ENCODE data around the gene PPP4R3A.

DNA sequence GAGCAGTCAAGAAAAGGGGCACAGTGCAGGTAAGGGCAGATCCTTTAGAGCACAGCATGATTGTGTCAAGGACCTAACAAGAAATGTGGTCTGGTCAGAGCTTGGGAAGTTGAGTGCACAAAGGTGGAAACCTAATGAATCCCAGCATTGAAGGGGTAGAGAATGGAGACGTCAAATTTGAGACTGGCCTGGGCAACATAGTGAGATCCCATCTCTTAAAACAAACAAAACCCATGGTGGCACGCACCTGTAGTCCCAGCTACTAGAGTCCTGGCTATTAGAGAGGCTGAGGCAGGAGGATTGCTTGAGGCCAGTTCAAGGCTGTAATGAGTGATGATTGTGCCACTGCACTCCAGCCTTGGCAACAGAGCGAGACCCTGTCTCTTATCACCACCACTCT, 55.5 kb downstream of the PPP4R3A start:
- TF ChIP-seq CTCF (optimal IDR thresholded peaks at IDR 0.05 in 1 of 3, IDR thresholded peaks at IDR 0.05 in 1 of 3, conservative IDR thresholded peaks at IDR 0.05 in 1 of 3; ENCODE audit: extremely low read depth in 1 of 3, insufficient read depth in 2 of 3, low read length in 3 of 3): no peak
- TF ChIP-seq EZH2 (IDR thresholded peaks at IDR 0.05; ENCODE audit: low read length): no peak

Measured in keratinocyte (primary cell).